Progenitor cell of endocrine pancreas (in vitro differentiated cells): ENCODE data around the gene ATR. TPM values are rescaled to one million over a fixed set of nuclear protein-coding genes. Genes with fewer than 3 reads are reported as not detected.

Experiments
- DNase-seq: peaks from one replicate; pipeline ENCODE4 v3.0.0; 2021; ENCODE audit warnings: low spot score; ENCODE audit not compliant: unreplicated experiment
- H3K27ac Mint-ChIP-seq: 2 replicates; pipeline ENCODE4 v1.8.0; 2021; ENCODE audit warnings: mild to moderate bottlenecking, moderate library complexity, mixed read lengths
- H3K27me3 Mint-ChIP-seq: 2 replicates; pipeline ENCODE4 v1.8.0; 2021; ENCODE audit warnings: mixed read lengths
- H3K36me3 Mint-ChIP-seq: 2 replicates; pipeline ENCODE4 v1.8.0; 2022; ENCODE audit warnings: mixed read lengths; ENCODE audit not compliant: insufficient read depth
- H3K4me1 Mint-ChIP-seq: 2 replicates; pipeline ENCODE4 v1.8.0; 2021; ENCODE audit warnings: low read depth, mixed read lengths
- H3K4me3 Mint-ChIP-seq: 2 replicates; pipeline ENCODE4 v1.8.0; 2021; ENCODE audit warnings: low read depth, mild to moderate bottlenecking, moderate library complexity, mixed read lengths
- H3K9me3 Mint-ChIP-seq: 2 replicates; pipeline ENCODE4 v1.8.0; 2021; ENCODE audit warnings: low read depth, mixed read lengths
- total RNA-seq: library from RNA; stranded (reverse); gene quantifications from 2 replicates; pipeline ENCODE4 v1.2.1, GENCODE V29; 2021
- TF ChIP-seq, protein P1 (sequence below): fragments of 200-600 bp; sonication (generic); IDR thresholded peaks from one replicate; pipeline ENCODE4 v1.5.0; 2021; ENCODE audit warnings: antibody characterized with exemption, mild to moderate bottlenecking; ENCODE audit not compliant: unreplicated experiment

Gene ATR
- total RNA-seq, 1 donor from 2014 or later: 20.3 TPM

GRCh38 chr3:142543307-142543706 lies 35.2 kb downstream of the ATR start:
- H3K27me3 Mint-ChIP-seq: no peaks in the 10 kb centered on the region
- TF ChIP-seq, protein P1, sequence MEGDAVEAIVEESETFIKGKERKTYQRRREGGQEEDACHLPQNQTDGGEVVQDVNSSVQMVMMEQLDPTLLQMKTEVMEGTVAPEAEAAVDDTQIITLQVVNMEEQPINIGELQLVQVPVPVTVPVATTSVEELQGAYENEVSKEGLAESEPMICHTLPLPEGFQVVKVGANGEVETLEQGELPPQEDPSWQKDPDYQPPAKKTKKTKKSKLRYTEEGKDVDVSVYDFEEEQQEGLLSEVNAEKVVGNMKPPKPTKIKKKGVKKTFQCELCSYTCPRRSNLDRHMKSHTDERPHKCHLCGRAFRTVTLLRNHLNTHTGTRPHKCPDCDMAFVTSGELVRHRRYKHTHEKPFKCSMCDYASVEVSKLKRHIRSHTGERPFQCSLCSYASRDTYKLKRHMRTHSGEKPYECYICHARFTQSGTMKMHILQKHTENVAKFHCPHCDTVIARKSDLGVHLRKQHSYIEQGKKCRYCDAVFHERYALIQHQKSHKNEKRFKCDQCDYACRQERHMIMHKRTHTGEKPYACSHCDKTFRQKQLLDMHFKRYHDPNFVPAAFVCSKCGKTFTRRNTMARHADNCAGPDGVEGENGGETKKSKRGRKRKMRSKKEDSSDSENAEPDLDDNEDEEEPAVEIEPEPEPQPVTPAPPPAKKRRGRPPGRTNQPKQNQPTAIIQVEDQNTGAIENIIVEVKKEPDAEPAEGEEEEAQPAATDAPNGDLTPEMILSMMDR: no peak
- H3K36me3 Mint-ChIP-seq: peaks cover 4% of the 10 kb centered on the region
- no peak overlapping the region for H3K4me3 Mint-ChIP-seq
- no peak overlapping the region for H3K27ac Mint-ChIP-seq
- DNase-seq: no peak
- no peaks in the 10 kb centered on the region for H3K9me3 Mint-ChIP-seq
- peaks cover 3% of the 10 kb centered on the region for H3K4me1 Mint-ChIP-seq

DNA sequence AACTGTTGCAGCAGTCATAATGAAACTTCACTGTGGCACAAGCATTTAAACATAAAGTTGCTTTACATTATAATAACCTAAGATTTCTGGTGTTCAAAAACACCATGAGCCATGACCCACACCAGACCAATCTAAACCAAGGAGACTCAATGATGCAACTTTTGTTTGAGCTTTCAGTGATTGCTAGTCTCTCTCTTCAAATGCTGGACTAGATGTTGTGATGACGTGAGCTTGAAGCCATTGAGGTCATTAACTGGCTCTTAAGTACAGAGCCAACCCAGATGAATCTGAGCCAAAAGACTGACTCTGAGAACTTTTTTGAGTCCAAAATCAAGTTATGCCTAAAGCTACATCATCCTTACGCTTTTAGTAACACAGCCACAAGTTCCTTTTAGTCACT lies 36.5 kb downstream of the ATR start:
- no peak overlapping the region for H3K4me3 Mint-ChIP-seq

DNA sequence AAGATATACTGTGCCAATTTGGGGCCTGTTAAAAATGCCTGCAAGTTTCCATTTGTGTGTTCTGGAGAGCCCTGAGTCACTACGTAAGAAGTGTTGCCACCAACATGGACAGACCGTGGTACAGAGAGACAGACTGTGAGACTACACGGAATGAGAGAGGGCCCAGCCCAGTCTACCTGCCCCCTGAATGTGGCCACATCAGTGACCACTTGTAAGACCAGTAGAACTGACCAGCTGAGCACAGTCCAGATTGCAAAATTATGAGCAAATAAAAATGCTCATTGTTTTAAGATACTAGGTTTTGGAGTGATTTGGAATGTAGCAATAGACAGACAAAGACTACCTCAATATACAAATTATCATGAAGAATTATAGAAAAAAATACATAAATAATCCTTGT lies 42.0 kb downstream of the ATR start:
- DNase-seq: no peak
- Mint-ChIP-seq H3K4me1 (peaks cover 9% of the 10 kb centered on the region), H3K4me3 (no peak overlapping the region), H3K9me3 (peaks cover 4% of the 10 kb centered on the region), H3K27me3 (no peaks in the 10 kb centered on the region), H3K36me3 (peaks cover 20% of the 10 kb centered on the region), H3K27ac (no peak overlapping the region)
- TF ChIP-seq, protein P1: no peak

More for the DNA sequence above, 36.5 kb downstream of the ATR start:
- Mint-ChIP-seq H3K4me1 (peaks cover 9% of the 10 kb centered on the region), H3K27me3 (no peaks in the 10 kb centered on the region), H3K9me3 (no peaks in the 10 kb centered on the region), H3K27ac (no peak overlapping the region), H3K36me3 (peaks cover 4% of the 10 kb centered on the region)
- TF ChIP-seq, protein P1: no peak
- DNase-seq: no peak

DNA sequence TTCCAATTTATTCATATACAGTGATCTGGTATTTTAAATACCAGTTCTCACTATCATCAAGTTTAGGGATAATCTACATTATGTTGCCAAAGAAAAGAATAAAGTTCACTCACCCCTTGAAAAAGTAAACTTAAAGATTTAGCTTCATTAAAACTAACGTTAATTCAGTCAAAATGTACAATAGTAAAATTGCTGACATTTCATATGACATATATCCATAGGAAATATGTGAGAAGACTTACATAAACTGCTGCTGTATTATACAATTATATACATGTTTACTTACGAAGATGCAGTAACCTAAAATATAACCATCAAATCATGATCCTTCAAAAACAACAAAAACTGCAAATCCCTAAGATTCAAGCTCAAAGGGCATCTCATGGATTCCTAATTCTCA lies 44.0 kb downstream of the ATR start:
- no peak for DNase-seq
- no peak overlapping the region for H3K4me3 Mint-ChIP-seq
- H3K9me3 Mint-ChIP-seq: peaks cover 4% of the 10 kb centered on the region
- no peak overlapping the region for H3K27ac Mint-ChIP-seq
- TF ChIP-seq, protein P1: no peak
- peaks cover 23% of the 10 kb centered on the region for H3K36me3 Mint-ChIP-seq
- H3K4me1 Mint-ChIP-seq: peaks cover 9% of the 10 kb centered on the region
- H3K27me3 Mint-ChIP-seq: no peaks in the 10 kb centered on the region

- no peak overlapping the region for H3K27ac Mint-ChIP-seq
- peaks cover 4% of the 10 kb centered on the region for H3K9me3 Mint-ChIP-seq
These were observed 48.2 kb downstream of the ATR start for GRCh38 chr3:142530296-142530695.

More at GRCh38 chr3:142530296-142530695, 48.2 kb downstream of the ATR start:
- TF ChIP-seq, protein P1: no peak
- peaks cover 23% of the 10 kb centered on the region for H3K36me3 Mint-ChIP-seq
- no peak overlapping the region for H3K4me3 Mint-ChIP-seq
- no peaks in the 10 kb centered on the region for H3K27me3 Mint-ChIP-seq
- DNase-seq: no peak
- H3K4me1 Mint-ChIP-seq: peaks cover 3% of the 10 kb centered on the region
